Suppressor macrophage treated with lipopolysaccharide for 1 hour (primary cell): ENCODE results near the gene PLD5.

Source experiments
- DNase-seq, 3 donors: peaks; one replicate each; pipeline ENCODE4 v3.0.0-alpha.2; 2020 to 2022

The PLD5 gene

DNA sequence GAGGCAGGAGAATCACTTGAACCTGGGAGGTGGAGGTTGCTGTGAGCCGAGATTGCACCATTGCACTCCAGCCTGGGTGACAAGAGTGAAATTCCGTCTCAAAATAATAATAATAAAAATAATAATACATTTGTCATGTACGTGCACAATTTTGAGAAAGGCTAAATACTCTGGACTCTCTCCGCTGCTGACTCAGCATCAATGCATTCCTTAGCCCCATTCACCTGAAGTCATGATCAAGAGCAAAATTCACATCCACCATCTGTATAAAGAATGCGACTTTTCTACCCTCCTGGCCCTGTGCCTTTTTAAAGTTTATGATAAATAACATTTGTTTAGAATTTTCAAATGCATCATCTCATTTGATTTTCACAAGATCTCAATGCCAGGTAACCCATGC is 490.1 kb downstream of the PLD5 start:
- no peak for DNase-seq

DNA sequence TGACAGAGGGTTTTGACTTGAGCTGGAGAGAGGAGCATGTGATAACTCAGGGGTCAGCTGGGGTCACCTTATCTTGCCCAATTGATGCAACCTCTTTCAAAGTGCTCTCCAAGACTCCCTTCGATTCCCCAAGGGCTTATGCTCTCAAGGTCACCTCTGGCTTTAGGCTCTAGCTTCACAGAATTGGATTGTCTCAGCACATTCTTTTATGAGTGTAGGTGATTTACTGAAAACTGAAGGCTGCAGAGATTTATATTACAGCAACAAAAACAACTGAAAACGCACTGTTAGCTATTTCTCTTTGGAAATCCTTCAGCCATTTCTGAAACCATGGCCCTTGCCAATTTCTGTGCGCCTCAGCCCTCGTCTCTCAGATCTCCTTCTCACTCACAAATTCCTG is 491.1 kb downstream of the PLD5 start:
- DNase-seq: no peak
